HG03354 (cell line): ENCODE data around the gene FOXD4L3.
"Not testable (repeated sequence)": the region's sequence is repeated elsewhere in the genome, so short reads cannot be mapped to it uniquely, and the experiment has no call there.

Experiments used
- ATAC-seq: cut with Tn5 transposase; IDR thresholded peaks from one replicate; pipeline ENCODE4 v1.9.1; 2021; ENCODE audit warnings: mild to moderate bottlenecking; ENCODE audit not compliant: unreplicated experiment, poor library complexity, severe bottlenecking

Gene FOXD4L3

GRCh38 chr9:68302567-68302966 lies at the start of gene FOXD4L3:
TSS of gene FOXD4L3 (plus strand) at chr9:68302867. CDS start at chr9:68302952, 85 bp downstream.
- not testable (repeated sequence) for ATAC-seq

- ATAC-seq = not testable (repeated sequence)
These were observed 21.6 kb upstream of the FOXD4L3 start for GRCh38 chr9:68281041-68281440.

DNA sequence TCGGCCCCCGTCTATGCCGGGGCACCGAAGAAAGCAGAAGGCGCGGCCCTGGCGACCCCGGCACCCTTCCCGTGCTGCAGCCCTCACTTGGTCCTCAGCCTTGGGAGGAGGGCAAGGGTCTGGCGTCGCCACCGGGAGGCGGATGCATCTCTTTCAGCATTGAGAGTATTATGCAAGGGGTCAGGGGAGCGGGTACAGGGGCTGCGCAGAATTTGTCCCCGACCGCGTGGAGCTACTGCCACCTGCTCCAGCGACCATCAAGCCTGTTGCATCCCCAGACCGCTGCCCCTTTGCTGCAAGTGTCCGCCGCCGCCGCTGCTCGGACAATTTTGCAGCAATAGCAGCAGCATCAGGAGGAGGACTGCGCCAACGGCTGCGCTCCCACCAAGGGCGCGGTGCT lies 1.1 kb downstream of the FOXD4L3 start:
- ATAC-seq = not testable (repeated sequence)

GRCh38 chr9:68304212-68304611 lies 1.5 kb downstream of the FOXD4L3 start:
- not testable (repeated sequence) for ATAC-seq

- ATAC-seq = not testable (repeated sequence)
These were observed 2.1 kb downstream of the FOXD4L3 start for GRCh38 chr9:68304777-68305176.

- ATAC-seq = not testable (repeated sequence)
These were observed 3.1 kb downstream of the FOXD4L3 start for GRCh38 chr9:68305680-68306285.

DNA sequence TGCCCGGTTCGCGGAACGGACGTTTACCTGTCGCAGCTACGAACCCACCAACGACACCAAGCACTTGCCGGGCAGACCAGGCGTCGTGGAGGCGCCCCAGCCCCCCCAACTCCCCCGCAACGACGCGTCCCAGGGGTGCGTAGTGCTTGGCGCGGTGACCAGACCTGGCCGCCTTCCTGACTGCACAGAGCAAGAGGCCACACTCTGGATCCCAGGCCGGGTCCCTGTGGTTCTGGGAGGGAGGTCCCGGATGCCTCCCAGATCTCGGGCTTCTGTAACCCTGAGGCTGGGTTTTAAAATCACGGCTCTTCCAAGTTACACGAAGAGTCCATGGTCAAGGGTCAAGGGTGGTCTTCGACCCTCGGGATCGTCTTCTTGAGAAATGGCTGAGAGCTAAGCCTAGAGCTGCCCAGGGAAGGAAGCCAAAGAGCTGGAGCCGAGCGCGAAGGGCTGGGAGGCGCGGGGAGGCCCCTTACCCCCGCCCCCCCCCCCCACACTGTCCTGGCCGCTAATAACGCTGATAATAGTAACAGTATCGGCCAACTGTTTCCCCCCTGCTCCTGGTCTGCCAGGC lies 3.8 kb downstream of the FOXD4L3 start:
- ATAC-seq = not testable (repeated sequence)

- ATAC-seq = not testable (repeated sequence)
These were observed 4.5 kb downstream of the FOXD4L3 start for GRCh38 chr9:68307127-68307526.

GRCh38 chr9:68307654-68308053 lies 5.0 kb downstream of the FOXD4L3 start:
- ATAC-seq = not testable (repeated sequence)

- not testable (repeated sequence) for ATAC-seq
These were observed 8.5 kb downstream of the FOXD4L3 start for GRCh38 chr9:68311208-68311607.

DNA sequence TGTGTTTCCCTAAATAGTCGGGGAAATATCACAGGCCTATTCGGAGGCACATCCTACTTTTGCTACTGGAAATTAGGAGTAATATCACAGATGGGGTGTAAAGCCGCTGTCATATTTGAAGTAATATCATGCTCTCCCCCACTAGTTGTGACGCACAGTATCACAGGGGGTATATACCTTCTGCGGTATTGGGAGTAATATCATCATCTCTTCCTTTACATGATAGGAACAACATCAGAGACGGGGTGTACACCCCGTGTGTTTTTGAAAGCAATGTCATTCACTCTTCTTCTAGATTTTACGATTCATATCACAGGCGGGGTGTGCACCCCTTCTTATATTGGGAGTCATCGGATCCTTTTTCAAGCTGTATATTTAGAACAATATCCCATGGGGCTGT lies 15.5 kb downstream of the FOXD4L3 start:
- not testable (repeated sequence) for ATAC-seq

DNA sequence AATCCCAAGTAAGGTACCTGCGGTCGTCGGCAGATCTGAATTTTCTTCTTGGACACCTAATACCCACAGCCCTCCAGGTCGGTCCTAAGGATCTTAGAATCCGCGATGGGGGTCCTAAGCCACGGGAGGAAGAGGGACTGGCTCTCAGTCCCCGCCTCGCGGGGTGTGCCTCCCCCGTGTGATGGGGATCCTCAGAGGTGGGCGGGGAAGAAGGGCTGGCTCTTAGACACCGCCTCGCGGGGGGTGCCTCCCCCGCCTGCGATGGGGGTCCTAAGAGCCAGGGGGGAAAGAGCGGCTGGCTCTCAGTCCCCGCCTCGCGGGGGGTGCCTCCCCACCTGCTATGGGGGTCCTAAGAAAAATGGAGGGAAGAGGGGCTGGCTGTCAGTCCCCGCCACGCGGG lies 21.1 kb downstream of the FOXD4L3 start:
- not testable (repeated sequence) for ATAC-seq

GRCh38 chr9:68324518-68324917 lies 21.9 kb downstream of the FOXD4L3 start:
- ATAC-seq = not testable (repeated sequence)

GRCh38 chr9:68329106-68329505 lies 26.4 kb downstream of the FOXD4L3 start:
- ATAC-seq = not testable (repeated sequence)

DNA sequence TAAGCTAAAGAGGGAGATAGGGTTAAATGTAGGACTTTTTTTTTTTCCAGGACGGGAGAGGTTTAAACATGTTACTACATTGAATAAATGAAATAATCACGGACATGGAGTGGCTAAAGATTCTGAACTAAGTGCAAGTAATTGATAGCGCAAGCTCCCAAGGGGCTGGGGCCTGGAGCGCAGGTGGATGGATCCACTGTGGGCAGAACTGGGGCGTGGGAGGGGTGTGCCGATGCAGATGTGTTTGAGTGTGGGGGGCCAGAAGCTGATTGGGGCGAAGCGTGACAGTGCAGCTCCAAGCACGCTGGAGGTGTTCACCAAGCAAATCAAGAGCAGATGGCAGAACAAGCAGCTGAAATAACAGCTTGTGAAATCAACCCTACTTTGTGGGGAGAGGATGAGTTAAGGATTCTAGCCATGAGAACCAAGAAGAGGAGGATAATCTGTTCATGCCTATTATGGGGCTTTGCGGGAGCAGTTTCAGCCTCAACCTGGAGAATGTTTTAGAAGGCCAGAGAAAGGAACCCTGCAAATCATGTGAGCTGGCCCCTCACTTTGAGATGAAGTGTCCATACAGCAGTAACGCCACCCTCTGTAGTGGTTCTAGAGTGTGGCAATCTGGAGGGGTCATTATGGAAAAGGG lies 28.0 kb downstream of the FOXD4L3 start:
- ATAC-seq = not testable (repeated sequence)

- ATAC-seq = not testable (repeated sequence)
These were observed 29.5 kb downstream of the FOXD4L3 start for GRCh38 chr9:68332122-68332521.

- ATAC-seq = not testable (repeated sequence)
These were observed 33.3 kb downstream of the FOXD4L3 start for GRCh38 chr9:68335935-68336334.

- not testable (repeated sequence) for ATAC-seq
These were observed 34.1 kb downstream of the FOXD4L3 start for GRCh38 chr9:68336639-68337339.

DNA sequence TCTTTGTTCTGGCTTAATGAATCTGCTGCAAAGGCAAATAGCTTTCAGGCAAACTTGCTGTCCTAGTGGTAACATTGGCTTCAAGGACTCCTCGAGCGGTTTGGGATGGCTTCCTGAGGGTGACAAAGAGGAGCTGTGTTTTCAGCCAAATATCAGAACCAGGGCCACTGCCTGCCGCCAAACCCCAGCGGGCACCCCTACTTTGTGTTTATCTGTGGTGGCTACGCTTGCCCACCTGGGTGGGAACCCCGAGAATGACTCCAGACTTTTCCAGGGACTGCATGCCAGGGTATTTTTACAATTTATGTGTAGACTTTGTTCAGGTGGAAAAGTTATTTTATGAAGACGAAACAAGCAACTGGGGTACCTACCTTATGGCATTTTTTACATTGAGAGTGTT lies 35.3 kb downstream of the FOXD4L3 start:
- ATAC-seq = not testable (repeated sequence)

GRCh38 chr9:68342265-68343025 lies 39.8 kb downstream of the FOXD4L3 start:
- ATAC-seq = peak; percentile 83
